ENCODE measurements around the gene ENAM. TPM values are rescaled to one million over a fixed set of nuclear protein-coding genes. Genes with fewer than 3 reads are reported as not detected.

The ENAM gene
- total and polyA plus RNA-seq, 2 donors (not counting 3 experiments of a cell fraction or from before 2014, with no cell fraction given) = 0.07 TPM; not detected in 1

DNA sequence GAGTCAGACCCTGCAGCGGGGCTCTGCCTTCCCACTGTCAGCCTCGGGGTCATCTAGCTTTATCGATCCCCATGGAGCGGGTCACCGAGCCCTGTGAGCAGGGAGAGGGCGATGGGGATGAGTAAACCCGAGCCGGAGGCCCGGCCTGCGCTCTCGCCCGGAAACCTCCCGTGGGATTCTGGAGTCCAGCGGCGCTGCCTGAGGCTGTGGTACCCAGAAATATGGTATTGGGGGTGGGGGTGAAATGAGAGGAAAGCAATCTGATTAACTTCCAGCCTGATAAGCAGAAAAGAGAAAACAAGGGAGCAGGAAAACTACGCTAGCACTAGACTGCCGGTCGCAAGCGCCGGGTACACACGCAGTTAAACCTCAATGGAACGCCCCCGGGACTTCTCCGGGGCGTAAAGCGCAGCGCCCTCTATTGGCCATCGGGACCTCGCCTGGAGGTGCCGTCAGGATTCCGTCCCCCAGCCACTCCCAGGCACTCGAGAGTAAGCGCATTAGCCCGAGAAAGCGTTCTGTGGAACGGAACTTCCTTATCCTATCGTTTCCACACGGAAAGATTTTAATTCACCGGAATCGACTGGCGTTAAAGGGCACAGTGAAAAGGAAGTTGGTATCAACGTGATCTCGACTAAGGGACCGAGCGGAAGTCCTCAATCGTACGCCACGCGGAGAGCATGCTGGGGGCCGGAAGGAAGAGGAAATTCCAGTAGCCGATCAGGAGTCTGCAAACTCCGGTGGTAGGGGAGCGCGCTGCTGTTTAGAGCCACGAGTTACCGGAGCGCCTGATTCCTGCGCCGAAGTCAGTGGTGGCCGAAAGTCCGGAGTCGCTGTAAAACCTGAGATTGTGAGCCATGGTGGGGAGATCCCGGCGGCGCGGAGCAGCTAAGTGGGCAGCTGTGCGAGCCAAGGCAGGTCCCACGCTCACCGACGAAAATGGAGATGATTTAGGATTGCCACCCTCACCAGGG is 59.6 kb downstream of the ENAM start, which contains the start of gene UTP3:
UTP3 (plus strand) TSS at position 712 of the 974 bp plus-strand sequence; CDS start at position 858, 146 bp downstream.
- intact Hi-C loops (cut with micrococcal nuclease) = loop anchor here (1.0 kb wide), 5 partner anchors 16 to 305 kb away; partner anchors contain the start of genes DCK, GRSF1 and MOB1B
- H3K27ac ChIP-seq (ENCODE audit: insufficient read depth, low read depth, low read length) = peak within 1 kb of the TSS; percentile 36
- DNase-seq (ENCODE audit: low read depth, low spot score) (peak; percentile 98), FAIRE-seq (peak; percentile 98)
- H4K20me1 ChIP-seq (replicated peaks; ENCODE audit: control insufficient read depth, extremely low read depth, insufficient read depth, low read length) = no peaks in the 10 kb centered on the region
- H3K4me1 ChIP-seq (ENCODE audit: control insufficient read depth, extremely low read depth, insufficient read depth, low read length) = peaks cover 22% of the 10 kb centered on the region
- peaks cover 31% of the 10 kb centered on the region for H3K79me2 ChIP-seq (ENCODE audit: control insufficient read depth, insufficient read depth, low read length)
- TSS peak; percentile 97 for BruUV-seq (replicated peaks)
- peak; percentile 63 for TF ChIP-seq GATA2 (IDR thresholded peaks at IDR 0.05; ENCODE audit: insufficient read depth, insufficient read length, low read depth, low read length)
- TF ChIP-seq MYC (IDR thresholded peaks at IDR 0.05; ENCODE audit: low read depth, low read length) = peak; percentile 77
- TF ChIP-seq FOS (IDR thresholded peaks at IDR 0.05; ENCODE audit: borderline replicate concordance, insufficient read depth, low read length) = peak; percentile 22
- TF ChIP-seq, protein P1, sequence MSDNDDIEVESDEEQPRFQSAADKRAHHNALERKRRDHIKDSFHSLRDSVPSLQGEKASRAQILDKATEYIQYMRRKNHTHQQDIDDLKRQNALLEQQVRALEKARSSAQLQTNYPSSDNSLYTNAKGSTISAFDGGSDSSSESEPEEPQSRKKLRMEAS (IDR thresholded peaks at IDR 0.05; ENCODE audit: insufficient read depth, insufficient read length) = peak; percentile 81
- peak; percentile 83 for TF ChIP-seq POLR2AphosphoS5 (IDR thresholded peaks at IDR 0.05; ENCODE audit: insufficient read depth, low read depth, low read length)
- TF ChIP-seq, protein P2, sequence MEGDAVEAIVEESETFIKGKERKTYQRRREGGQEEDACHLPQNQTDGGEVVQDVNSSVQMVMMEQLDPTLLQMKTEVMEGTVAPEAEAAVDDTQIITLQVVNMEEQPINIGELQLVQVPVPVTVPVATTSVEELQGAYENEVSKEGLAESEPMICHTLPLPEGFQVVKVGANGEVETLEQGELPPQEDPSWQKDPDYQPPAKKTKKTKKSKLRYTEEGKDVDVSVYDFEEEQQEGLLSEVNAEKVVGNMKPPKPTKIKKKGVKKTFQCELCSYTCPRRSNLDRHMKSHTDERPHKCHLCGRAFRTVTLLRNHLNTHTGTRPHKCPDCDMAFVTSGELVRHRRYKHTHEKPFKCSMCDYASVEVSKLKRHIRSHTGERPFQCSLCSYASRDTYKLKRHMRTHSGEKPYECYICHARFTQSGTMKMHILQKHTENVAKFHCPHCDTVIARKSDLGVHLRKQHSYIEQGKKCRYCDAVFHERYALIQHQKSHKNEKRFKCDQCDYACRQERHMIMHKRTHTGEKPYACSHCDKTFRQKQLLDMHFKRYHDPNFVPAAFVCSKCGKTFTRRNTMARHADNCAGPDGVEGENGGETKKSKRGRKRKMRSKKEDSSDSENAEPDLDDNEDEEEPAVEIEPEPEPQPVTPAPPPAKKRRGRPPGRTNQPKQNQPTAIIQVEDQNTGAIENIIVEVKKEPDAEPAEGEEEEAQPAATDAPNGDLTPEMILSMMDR (IDR thresholded peaks at IDR 0.05; ENCODE audit: extremely low read depth in 1 of 2, insufficient read depth in 1 of 2, low read depth in 1 of 2, low read length in 2 of 2) = peak; percentile 96 to 99
- peak; percentile 83 for TF ChIP-seq POLR2A (IDR thresholded peaks at IDR 0.05; ENCODE audit: low read depth, low read length)
- TF ChIP-seq JUN (IDR thresholded peaks at IDR 0.05; ENCODE audit: borderline replicate concordance, insufficient read depth, insufficient read length, low read depth) = no peak
- TF ChIP-seq EZH2 (IDR thresholded peaks at IDR 0.05; ENCODE audit: borderline replicate concordance, low read depth, low read length, severe bottlenecking) = no peak
- H3K4me3 ChIP-seq (replicated peaks in 1 of 3; ENCODE audit: insufficient read depth in 1 of 3, low read depth in 1 of 3, low read length in 3 of 3) = peak within 1 kb of the TSS; percentile 34 to 72 (median 62)
- CTCF ChIA-PET = interaction anchor here (0.5 to 2.1 kb wide), 9 partner anchors 9 to 86 kb away, joined by 3 to 16 read pairs (median 3); no protein-coding TSS in a partner anchor
- no peaks in the 10 kb centered on the region for H3K27me3 ChIP-seq (ENCODE audit: control insufficient read depth in 2 of 2, insufficient read depth in 2 of 2, low read length in 2 of 2)
- H3K9ac ChIP-seq (replicated peaks; ENCODE audit: extremely low read depth, insufficient read depth, low read length) = peak within 1 kb of the TSS; percentile 82
- H3K36me3 ChIP-seq (ENCODE audit: control insufficient read depth in 2 of 2, extremely low read depth in 1 of 2, insufficient read depth in 2 of 2, low read length in 2 of 2) = no peaks in the 10 kb centered on the region
- dilution Hi-C loops (cut with MboI; ENCODE audit: extremely low pct_ligation_motif_present, low sequenced_read_pairs) = no loop called here
- H3K9me1 ChIP-seq (replicated peaks; ENCODE audit: control insufficient read depth, extremely low read depth, insufficient read depth, low read length) = no peaks in the 10 kb centered on the region
- peak within 1 kb of the TSS; percentile 95 for H2AFZ ChIP-seq (ENCODE audit: low read depth, low read length)
- peak within 1 kb of the TSS; percentile 93 for H3K4me2 ChIP-seq (ENCODE audit: insufficient read depth, low read length)
- POLR2A ChIA-PET = interaction anchor here (2.1 kb wide), 1 partner anchor 16 kb away, joined by 12 read pairs; no protein-coding TSS in a partner anchor
- no peaks in the 10 kb centered on the region for H3K9me3 ChIP-seq (replicated peaks; ENCODE audit: control insufficient read depth, insufficient read depth, low read length)

Measured in endothelial cell of umbilical vein (primary cell).